Neural progenitor cell (in vitro differentiated cells): Measurements from ENCODE around the gene EIF3D.

ENCODE experiments used
- EZH2 ChIP-seq: fragments of 200-600 bp; sonication (generic); IDR thresholded peaks from 2 replicates; pipeline ENCODE4 v1.6.1; 2017; ENCODE audit warnings: antibody characterized with exemption, mild to moderate bottlenecking, moderate library complexity
- EZH2phosphoT487 ChIP-seq: fragments of 200-600 bp; sonication (generic); IDR thresholded peaks from 2 replicates; pipeline ENCODE4 v1.6.1; 2017; ENCODE audit warnings: antibody characterized with exemption
- TF ChIP-seq, protein P1 (sequence below): fragments of 200-600 bp; sonication (generic); IDR thresholded peaks from 2 replicates; pipeline ENCODE4 v1.5.1; 2017; ENCODE audit warnings: antibody characterized with exemption, mild to moderate bottlenecking

- TF ChIP-seq, protein P1, sequence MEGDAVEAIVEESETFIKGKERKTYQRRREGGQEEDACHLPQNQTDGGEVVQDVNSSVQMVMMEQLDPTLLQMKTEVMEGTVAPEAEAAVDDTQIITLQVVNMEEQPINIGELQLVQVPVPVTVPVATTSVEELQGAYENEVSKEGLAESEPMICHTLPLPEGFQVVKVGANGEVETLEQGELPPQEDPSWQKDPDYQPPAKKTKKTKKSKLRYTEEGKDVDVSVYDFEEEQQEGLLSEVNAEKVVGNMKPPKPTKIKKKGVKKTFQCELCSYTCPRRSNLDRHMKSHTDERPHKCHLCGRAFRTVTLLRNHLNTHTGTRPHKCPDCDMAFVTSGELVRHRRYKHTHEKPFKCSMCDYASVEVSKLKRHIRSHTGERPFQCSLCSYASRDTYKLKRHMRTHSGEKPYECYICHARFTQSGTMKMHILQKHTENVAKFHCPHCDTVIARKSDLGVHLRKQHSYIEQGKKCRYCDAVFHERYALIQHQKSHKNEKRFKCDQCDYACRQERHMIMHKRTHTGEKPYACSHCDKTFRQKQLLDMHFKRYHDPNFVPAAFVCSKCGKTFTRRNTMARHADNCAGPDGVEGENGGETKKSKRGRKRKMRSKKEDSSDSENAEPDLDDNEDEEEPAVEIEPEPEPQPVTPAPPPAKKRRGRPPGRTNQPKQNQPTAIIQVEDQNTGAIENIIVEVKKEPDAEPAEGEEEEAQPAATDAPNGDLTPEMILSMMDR = no peak
- no peak for TF ChIP-seq EZH2
- TF ChIP-seq EZH2phosphoT487 = no peak
Measured at GRCh38 chr22:36562261-36562835, 33.4 kb upstream of the EIF3D start.
